MM.1S (cell line): ENCODE data around the gene HBQ1.
"Not testable (repeated sequence)": the region's sequence is repeated elsewhere in the genome, so short reads cannot be mapped to it uniquely, and the experiment has no call there.

Experiments
- CTCF ChIP-seq: fragments of 300-600 bp; sonication (generic); IDR thresholded peaks from 2 replicates; pipeline ENCODE4 v1.5.1; 2016; ENCODE audit warnings: antibody characterized with exemption, low read length, mixed read lengths
- EZH2 ChIP-seq: fragments of 300-600 bp; sonication (generic); optimal IDR thresholded peaks from 2 replicates; pipeline ENCODE3; 2017; ENCODE audit warnings: low read depth, mild to moderate bottlenecking, antibody characterized with exemption, low read length, mixed read lengths
- EZH2phosphoT487 ChIP-seq: fragments of 300-600 bp; sonication (generic); IDR thresholded peaks from 2 replicates; pipeline ENCODE4 v1.6.1; 2018; ENCODE audit warnings: antibody characterized with exemption, low read length

DNA sequence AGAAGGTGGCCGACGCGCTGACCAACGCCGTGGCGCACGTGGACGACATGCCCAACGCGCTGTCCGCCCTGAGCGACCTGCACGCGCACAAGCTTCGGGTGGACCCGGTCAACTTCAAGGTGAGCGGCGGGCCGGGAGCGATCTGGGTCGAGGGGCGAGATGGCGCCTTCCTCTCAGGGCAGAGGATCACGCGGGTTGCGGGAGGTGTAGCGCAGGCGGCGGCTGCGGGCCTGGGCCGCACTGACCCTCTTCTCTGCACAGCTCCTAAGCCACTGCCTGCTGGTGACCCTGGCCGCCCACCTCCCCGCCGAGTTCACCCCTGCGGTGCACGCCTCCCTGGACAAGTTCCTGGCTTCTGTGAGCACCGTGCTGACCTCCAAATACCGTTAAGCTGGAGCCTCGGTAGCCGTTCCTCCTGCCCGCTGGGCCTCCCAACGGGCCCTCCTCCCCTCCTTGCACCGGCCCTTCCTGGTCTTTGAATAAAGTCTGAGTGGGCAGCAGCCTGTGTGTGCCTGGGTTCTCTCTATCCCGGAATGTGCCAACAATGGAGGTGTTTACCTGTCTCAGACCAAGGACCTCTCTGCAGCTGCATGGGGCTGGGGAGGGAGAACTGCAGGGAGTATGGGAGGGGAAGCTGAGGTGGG, 6.9 kb upstream of the HBQ1 start:
- not testable (repeated sequence) for TF ChIP-seq CTCF, EZH2, EZH2phosphoT487
